Astrocyte of the hippocampus (primary cell): Measurements from ENCODE around the gene WDR35.

ENCODE experiments used
- DNase-seq: peaks from one replicate; pipeline ENCODE4 v3.0.0; 2011; ENCODE audit warnings: low read depth, low spot score

WDR35 gene

DNA sequence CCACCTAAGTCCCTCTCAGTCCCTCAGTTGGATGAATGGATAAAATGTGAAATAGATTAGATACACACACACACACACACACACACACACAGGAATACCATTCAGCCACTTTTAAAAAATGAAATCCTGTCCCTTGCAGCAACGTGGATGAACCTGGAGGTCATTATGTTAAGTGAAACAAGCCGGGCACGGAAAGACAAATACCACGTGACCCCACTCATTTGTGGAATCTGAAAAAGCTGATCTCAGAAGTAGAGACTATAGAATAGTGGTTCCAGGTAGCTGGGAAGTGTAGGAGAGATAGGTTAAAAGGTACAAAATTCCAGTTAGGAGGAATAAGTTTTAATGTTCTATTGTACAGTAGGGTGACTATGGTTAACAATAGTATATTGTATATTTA, 119.1 kb downstream of the WDR35 start:
- no peak for DNase-seq

GRCh38 chr2:19868701-19869580, 121.0 kb downstream of the WDR35 start:
- DNase-seq = peak; percentile 46

- DNase-seq = no peak
Measured at GRCh38 chr2:19868224-19868623, 121.7 kb downstream of the WDR35 start.

DNA sequence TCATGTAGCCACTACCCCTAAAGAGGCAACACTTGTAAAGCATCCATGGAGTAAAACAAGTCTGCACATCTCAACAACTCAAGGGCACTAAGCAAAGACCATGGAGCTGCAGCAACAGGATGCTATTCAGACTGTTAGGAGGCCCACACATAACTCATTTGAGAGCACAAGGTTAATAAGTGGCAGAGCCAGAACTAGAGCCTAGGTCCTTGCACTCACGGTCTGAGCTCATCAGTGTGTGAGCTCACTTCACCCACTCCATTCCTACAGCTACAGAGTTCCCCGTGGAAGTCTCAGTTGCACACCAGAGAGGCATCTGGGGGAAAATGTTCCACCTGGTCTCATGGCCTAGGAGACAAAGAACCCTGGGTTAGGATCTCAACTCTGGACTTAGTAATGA, 123.1 kb downstream of the WDR35 start:
- no peak for DNase-seq

- DNase-seq = no peak
Measured at GRCh38 chr2:19865151-19865550, 124.8 kb downstream of the WDR35 start.

- DNase-seq = no peak
Measured at GRCh38 chr2:19864381-19864780, 125.5 kb downstream of the WDR35 start.

DNA sequence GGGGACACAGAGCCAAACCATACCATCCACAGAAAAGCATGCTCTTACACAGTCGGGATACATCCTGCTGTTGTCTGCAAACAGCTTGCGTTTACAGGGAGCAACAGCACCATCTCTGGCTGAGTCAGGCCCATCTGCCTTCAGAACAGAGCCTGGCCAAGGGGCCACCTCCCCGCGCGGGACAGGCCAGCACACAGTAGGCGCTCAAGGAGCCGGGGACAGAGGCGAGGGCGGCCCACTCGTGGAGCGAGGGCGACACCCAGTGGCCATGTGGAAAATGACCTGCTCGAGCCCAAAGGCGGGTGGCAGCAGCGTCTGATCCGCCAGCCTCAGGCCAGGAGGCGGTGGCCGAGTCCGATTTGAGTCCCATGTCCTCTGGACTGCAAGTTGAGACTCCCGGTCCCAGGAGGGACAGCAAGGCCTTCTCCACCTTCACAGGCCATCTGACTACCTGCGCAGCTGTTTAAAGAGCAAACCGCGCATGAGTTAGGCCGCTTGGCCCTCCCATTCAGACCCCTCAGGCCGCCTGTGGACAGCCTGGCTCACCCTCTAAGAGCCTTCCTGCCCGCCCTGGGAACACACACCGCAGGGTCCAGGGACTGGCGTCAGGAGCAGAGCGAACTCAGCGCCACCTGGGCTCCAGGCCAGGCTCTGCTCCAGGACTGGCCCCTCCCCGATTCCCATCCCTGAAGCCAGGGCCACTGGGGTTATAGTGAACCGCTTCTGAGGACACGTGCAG, 126.4 kb downstream of the WDR35 start:
- peak; percentile 76 for DNase-seq

DNA sequence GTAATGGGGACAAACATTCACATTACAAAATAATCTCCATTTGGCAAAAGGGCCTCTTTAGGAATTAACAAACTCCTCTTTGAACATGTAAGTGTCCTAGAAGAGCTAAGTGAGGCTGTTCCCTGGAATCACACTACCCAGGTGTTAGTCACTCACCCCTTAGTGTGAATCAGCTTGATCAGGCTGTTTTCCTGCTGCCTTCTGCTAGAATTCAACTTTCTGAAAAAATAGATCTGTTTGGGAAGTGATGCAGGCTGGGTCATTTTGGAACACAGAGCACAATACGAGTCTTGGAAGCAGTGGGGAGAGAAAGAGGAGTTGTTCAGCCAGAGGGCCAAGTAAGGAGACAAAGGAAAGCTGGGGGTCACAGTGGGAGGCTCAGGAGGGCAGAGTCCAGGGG, 128.1 kb downstream of the WDR35 start:
- no peak for DNase-seq
